ENCODE data around the gene UVSSA. TPM values are rescaled to one million over a fixed set of nuclear protein-coding genes. Genes with fewer than 3 reads are reported as not detected.
"Not testable (repeated sequence)": the region's sequence is repeated elsewhere in the genome, so short reads cannot be mapped to it uniquely, and the experiment has no call there.

Gene UVSSA
- polyA plus RNA-seq, 1 experiment, result 5.8 TPM

GRCh38 chr4:1334579-1334895 is 12.5 kb upstream of the UVSSA start:
- no peak for DNase-seq (ENCODE audit: low read depth)
- H3K27me3 ChIP-seq (ENCODE audit: control insufficient read depth, insufficient read depth, low read length), result no peaks in the 10 kb centered on the region
- H3K36me3 ChIP-seq (ENCODE audit: control insufficient read depth, insufficient read depth, low read length), result peaks cover 45% of the 10 kb centered on the region
- no peak for TF ChIP-seq CTCF (IDR thresholded peaks at IDR 0.05; ENCODE audit: insufficient read depth, low read depth, low read length)
- no peak overlapping the region for H3K4me3 ChIP-seq (ENCODE audit: low read depth, low read length)
- POLR2A ChIA-PET, result no interaction called here
- CTCF ChIA-PET, result no interaction called here

GRCh38 chr4:1335193-1335883 is 11.7 kb upstream of the UVSSA start:
- DNase-seq (ENCODE audit: low read depth), result not testable (repeated sequence)

GRCh38 chr4:1336088-1336491 is 10.9 kb upstream of the UVSSA start:
- no peak for DNase-seq (ENCODE audit: low read depth)
- ChIA-PET POLR2A (no interaction called here), CTCF (no interaction called here)
- Histone ChIP-seq H3K36me3 (ENCODE audit: control insufficient read depth, insufficient read depth, low read length) (peaks cover 53% of the 10 kb centered on the region), H3K27me3 (ENCODE audit: control insufficient read depth, insufficient read depth, low read length) (no peaks in the 10 kb centered on the region), H3K4me3 (ENCODE audit: low read depth, low read length) (no peak overlapping the region)
- no peak for TF ChIP-seq CTCF (IDR thresholded peaks at IDR 0.05; ENCODE audit: insufficient read depth, low read depth, low read length)

More at GRCh38 chr4:1335193-1335883, 11.7 kb upstream of the UVSSA start:
- H3K27me3 ChIP-seq (ENCODE audit: control insufficient read depth, insufficient read depth, low read length); CTCF ChIA-PET; H3K4me3 ChIP-seq (ENCODE audit: low read depth, low read length); POLR2A ChIA-PET: not testable (repeated sequence)
- peaks cover 47% of the 10 kb centered on the region for H3K36me3 ChIP-seq (ENCODE audit: control insufficient read depth, insufficient read depth, low read length)

- POLR2A ChIA-PET, result no interaction called here
- CTCF ChIA-PET, result no interaction called here
- DNase-seq (ENCODE audit: low read depth), result no peak
- no peak for TF ChIP-seq CTCF (IDR thresholded peaks at IDR 0.05; ENCODE audit: insufficient read depth, low read depth, low read length)
- Histone ChIP-seq H3K36me3 (ENCODE audit: control insufficient read depth, insufficient read depth, low read length) (peaks cover 56% of the 10 kb centered on the region), H3K4me3 (ENCODE audit: low read depth, low read length) (no peak overlapping the region), H3K27me3 (ENCODE audit: control insufficient read depth, insufficient read depth, low read length) (no peaks in the 10 kb centered on the region)
These were observed 9.6 kb upstream of the UVSSA start for GRCh38 chr4:1337376-1337831.

- TF ChIP-seq CTCF (IDR thresholded peaks at IDR 0.05; ENCODE audit: insufficient read depth, low read depth, low read length), result no peak
- ChIA-PET POLR2A (no interaction called here), CTCF (no interaction called here)
- no peak for DNase-seq (ENCODE audit: low read depth)
- no peak overlapping the region for H3K4me3 ChIP-seq (ENCODE audit: low read depth, low read length)
- peaks cover 51% of the 10 kb centered on the region for H3K36me3 ChIP-seq (ENCODE audit: control insufficient read depth, insufficient read depth, low read length)
- no peaks in the 10 kb centered on the region for H3K27me3 ChIP-seq (ENCODE audit: control insufficient read depth, insufficient read depth, low read length)
These were observed 8.9 kb upstream of the UVSSA start for GRCh38 chr4:1337951-1338751.
